Spleen (tissue), 7 donors: Measurements from ENCODE around the gene PIK3CG.

Source experiments
- CTCF ChIP-seq, 11 experiments: fragments of 200-600 bp in 7 of 11; fragments of 450-650 bp in 4 of 11; sonication (generic) in 4 of 11; IDR thresholded peaks in 8 of 11; conservative IDR thresholded peaks in 3 of 11; 1 replicate in 7 of 11; 2 replicates in 4 of 11; pipeline versions ENCODE4 v1.4.0 to v1.8.0; 2016 to 2021; ENCODE audit warnings: antibody characterized with exemption in 11 of 11, inconsistent platforms in 4 of 11, mild to moderate bottlenecking in 1 of 11
- POLR2AphosphoS5 ChIP-seq, 3 donors: sonication (generic); formaldehyde crosslinking; IDR thresholded peaks; one replicate each; pipeline ENCODE4 v1.5.1; 2017; ENCODE audit warnings: antibody characterized with exemption in 3 of 3
- donor health status: DM: no; HTN: no; CAD: no; lungs with moderate emphysema.
- donor health status: DM: no; HTN: no; CAD: no.
- donor health status: DM: no; HTN: no; CAD: no.

- TF ChIP-seq POLR2AphosphoS5 (IDR thresholded peaks at IDR 0.05) (no peak), CTCF (IDR thresholded peaks at IDR 0.05 in 8 of 11, conservative IDR thresholded peaks at IDR 0.05 in 3 of 11) (no peak)
Measured at GRCh38 chr7:106855540-106856132, 9.4 kb upstream of the PIK3CG start.
